Glomerular visceral epithelial cell (primary cell): ENCODE data around the gene DUSP15.
A peak's percentile ranks its signal among the peaks of the same experiment; 100 is the strongest.
"Not testable (repeated sequence)": the region's sequence is repeated elsewhere in the genome, so short reads cannot be mapped to it uniquely, and the experiment has no call there.

Source experiments
- DNase-seq: peaks from one replicate; pipeline ENCODE4 v3.0.0-alpha.2; 2016; ENCODE audit errors: extremely low spot score

The DUSP15 gene

GRCh38 chr20:31839782-31840487 is 30.4 kb downstream of the DUSP15 start:
- DNase-seq = peak; percentile 88

GRCh38 chr20:31838646-31839292 is 31.6 kb downstream of the DUSP15 start:
- DNase-seq = peak; percentile 88

- DNase-seq = peak; percentile 89
Measured at GRCh38 chr20:31837896-31838397, 32.4 kb downstream of the DUSP15 start.

GRCh38 chr20:31836853-31837608 is 33.3 kb downstream of the DUSP15 start:
- DNase-seq = peak; percentile 72

GRCh38 chr20:31835977-31836852 is 34.1 kb downstream of the DUSP15 start:
- peak; percentile 100 for DNase-seq

- no peak for DNase-seq
Measured at GRCh38 chr20:31835554-31835953, 34.8 kb downstream of the DUSP15 start.

- no peak for DNase-seq
Measured at GRCh38 chr20:31833931-31834521, 36.3 kb downstream of the DUSP15 start.

GRCh38 chr20:31833130-31833930 is 37.0 kb downstream of the DUSP15 start:
- peak; percentile 65 for DNase-seq

- no peak for DNase-seq
Measured at GRCh38 chr20:31831771-31832306, 38.5 kb downstream of the DUSP15 start.

GRCh38 chr20:31831211-31831610 is 39.1 kb downstream of the DUSP15 start:
- no peak for DNase-seq

GRCh38 chr20:31830406-31830981 is 39.8 kb downstream of the DUSP15 start:
- DNase-seq = no peak

- DNase-seq = no peak
Measured at GRCh38 chr20:31829731-31830130, 40.6 kb downstream of the DUSP15 start.

- DNase-seq = not testable (repeated sequence)
Measured at GRCh38 chr20:31828016-31828415, 42.3 kb downstream of the DUSP15 start.

- no peak for DNase-seq
Measured at GRCh38 chr20:31827059-31827458, 43.3 kb downstream of the DUSP15 start.

GRCh38 chr20:31826074-31826473 is 44.3 kb downstream of the DUSP15 start:
- DNase-seq = no peak

GRCh38 chr20:31824554-31825313 is 45.6 kb downstream of the DUSP15 start:
- no peak for DNase-seq

- no peak for DNase-seq
Measured at GRCh38 chr20:31824125-31824485, 46.2 kb downstream of the DUSP15 start.

- no peak for DNase-seq
Measured at GRCh38 chr20:31823360-31824124, 46.8 kb downstream of the DUSP15 start.
